Iris pigment epithelial cell (primary cell): ENCODE data around the gene SOX5.
A peak's percentile ranks its signal among the peaks of the same experiment; 100 is the strongest.
"Not testable (repeated sequence)": the region's sequence is repeated elsewhere in the genome, so short reads cannot be mapped to it uniquely, and the experiment has no call there.

ENCODE experiments used
- DNase-seq: peaks from one replicate; pipeline ENCODE4 v3.0.0-alpha.2; 2011; ENCODE audit warnings: low read depth

The SOX5 gene

GRCh38 chr12:23756416-23756815, 193.1 kb downstream of the SOX5 start:
- no peak for DNase-seq

DNA sequence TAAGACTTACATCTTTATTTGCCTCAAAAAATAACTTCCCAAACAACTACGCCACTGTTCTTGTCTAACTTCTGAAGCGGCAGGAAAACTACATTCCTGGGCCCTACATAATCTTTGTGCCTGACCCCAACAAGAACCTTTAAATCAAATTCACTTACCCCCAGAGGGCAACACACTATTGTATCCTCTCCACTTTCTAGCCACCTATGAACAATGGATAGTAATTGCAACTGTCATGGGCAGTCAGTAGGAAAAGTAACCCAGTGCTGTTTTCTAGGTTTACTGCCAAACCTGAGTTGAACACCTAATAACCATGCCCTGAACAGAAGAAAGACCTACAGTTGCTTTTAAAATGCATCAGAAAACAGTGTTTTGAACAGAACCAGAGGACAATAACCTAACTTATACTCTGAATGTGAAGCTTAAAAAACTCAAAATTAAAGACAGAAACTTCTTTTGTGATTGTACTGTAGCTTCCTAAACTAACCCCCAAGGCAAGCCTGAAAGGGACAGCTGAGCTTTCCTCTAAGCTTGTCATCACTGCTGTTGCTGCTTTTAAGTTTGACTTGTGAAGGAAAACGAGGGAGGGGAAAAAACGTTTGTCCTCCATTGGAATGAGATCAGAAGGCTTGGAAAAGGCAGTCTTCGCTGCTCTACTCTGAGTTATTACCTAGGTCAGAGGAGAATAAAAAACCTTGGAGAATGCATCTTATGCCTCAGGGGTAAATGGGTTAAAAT, 195.7 kb downstream of the SOX5 start:
- DNase-seq: no peak

DNA sequence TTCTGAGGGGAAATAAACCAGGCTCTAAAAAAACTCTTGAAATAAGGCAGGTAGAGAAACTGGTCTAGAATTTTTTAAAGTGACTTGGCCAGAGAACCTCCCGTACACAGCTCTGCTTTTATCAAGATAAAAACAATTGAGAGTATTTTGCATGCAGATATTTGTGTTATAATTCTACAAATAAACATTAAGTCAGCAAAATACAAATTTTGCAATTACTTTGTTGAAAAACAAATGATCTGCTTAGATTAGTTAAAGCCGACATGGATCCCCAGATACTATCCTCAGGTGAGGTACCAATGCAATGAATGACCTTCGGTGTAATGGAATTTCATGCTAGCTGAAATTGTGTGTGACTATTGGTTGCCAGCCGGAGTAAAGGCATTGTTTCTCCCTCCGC, 197.2 kb downstream of the SOX5 start:
- no peak for DNase-seq

DNA sequence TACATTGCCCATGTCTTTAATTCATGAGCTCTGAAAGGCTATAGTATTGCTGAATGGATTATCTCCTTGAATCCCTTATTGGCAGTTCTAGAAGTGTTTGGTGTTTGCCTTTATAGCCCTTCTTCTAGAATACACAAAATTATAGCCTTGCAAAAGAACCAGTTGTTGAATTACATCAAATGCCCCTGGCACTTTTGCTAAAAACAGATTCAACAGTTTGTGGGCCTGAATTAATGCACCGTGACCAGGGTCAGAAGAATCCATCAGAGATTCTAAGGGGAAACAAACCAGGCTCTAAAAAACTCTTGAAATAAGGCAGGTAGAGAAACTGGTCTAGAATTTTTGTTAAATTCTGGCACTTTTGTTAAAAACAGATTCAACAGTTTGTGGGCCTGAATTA, 197.8 kb downstream of the SOX5 start:
- DNase-seq: no peak

GRCh38 chr12:23750923-23751322, 198.5 kb downstream of the SOX5 start:
- DNase-seq: no peak

DNA sequence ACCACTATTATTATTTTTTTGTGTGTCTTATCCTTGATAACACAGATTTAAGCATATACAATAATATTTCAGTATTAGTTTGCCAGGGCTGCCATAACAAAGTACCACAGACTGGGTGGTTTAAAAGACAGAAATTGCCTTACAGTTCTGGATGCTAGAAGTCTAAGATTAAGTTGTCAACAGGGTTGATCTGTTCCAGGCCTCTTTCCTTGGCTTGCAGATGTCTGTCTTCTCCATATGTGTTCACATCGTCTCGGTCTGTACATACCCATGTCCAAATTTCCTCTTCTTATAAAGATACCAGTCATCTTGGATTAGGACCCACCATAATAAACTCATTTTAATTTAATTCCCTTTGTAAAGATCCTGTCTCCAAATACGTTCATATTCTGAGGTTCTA, 204.8 kb downstream of the SOX5 start:
- DNase-seq: no peak

- no peak for DNase-seq
Measured at GRCh38 chr12:23742574-23742973, 206.9 kb downstream of the SOX5 start.

DNA sequence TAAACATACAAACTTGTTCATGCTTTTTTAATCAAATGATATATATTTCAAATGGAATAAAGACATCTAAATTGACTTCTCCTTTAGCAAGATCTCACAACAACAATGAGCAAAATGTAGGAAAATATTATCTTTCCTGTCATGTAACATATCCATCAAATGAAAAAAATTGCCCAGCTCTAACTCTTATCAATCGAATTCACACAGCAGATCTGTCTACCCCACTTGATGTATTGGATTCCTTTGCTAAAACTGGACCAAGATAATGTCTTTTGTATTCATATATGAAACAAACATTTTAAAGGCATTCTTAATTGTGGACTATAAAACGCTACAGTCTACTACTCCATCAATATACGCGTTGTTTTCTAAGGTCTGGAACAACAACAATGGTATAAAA, 218.0 kb downstream of the SOX5 start:
- no peak for DNase-seq

GRCh38 chr12:23731035-23731434, 218.4 kb downstream of the SOX5 start:
- no peak for DNase-seq

- DNase-seq: peak; percentile 15
Measured at GRCh38 chr12:23729359-23729758, 220.1 kb downstream of the SOX5 start.

DNA sequence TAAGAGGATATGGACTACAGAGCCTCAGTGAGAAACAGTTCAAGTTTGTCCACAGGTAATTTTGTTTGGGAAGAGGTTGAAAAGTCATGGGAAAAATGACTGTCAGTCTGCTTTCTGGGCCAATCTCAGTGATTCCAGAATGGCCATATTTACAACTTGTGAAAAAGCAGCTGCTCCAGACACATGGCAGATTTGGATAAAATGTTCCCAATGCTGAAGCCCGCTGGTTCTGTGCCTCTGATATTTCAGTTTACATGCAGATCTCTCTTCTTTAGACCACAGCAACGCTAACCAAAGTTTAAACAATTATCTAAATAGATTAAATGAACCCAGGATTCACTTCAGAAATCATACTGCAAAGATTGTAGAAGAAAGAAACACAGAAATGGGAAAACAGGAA, 222.8 kb downstream of the SOX5 start:
- no peak for DNase-seq

GRCh38 chr12:23722655-23723054, 226.8 kb downstream of the SOX5 start:
- no peak for DNase-seq

DNA sequence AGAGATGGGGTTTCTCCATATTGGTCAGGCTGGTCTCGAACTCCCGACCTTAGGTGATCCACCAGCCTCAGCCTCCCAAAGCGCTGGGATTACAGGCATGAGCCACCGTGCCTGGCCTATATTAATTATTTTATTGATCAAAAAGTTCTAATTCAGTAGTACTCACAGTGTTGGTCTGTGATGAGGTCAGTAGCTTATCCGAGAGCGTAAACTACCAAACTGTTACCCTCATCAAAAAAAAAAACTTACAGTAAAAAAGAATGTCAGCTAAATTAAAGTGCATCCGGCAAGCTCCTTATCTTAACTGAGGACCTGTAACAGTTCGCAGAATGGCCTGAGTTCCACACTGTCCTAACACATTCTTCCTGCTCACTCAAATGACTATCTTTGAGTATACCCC, 228.2 kb downstream of the SOX5 start:
- DNase-seq: no peak

DNA sequence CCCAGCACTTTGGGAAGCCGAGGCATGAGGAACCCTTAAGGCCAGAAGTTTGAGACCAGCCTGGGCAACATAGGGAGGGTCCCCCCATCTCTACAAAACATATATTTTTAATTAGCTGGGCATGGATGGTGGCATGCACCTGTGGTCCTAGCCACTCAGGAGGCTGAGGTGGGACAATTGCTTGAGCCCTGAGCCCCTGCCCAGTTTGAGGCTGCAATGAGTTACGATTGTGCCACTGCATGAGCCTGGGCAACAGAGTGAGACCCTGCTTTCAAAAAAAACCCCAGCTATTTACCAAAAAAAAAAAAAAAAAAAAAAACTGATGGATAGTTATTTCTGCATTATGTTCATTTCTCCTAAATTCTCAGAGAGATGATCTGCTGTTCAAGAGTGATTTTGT, 230.0 kb downstream of the SOX5 start:
- DNase-seq: no peak

DNA sequence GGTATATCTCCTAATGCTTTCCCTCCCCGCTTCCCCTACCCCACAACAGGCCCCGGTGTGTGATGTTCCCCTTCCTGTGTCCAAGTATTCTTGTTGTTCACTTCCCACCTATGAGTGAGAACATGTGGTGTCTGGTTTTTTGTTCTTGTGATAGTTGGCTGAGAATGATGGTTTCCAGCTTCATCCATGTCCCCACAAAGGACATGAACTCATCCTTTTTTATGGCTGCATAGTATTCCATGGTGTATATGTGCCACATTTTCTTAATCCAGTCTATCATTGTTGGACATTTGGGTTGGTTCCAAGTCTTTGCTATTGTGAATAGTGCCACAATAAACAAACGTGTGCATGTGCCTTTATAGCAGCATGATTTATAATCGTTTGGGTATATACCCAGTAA, 239.1 kb downstream of the SOX5 start:
- not testable (repeated sequence) for DNase-seq

- no peak for DNase-seq
Measured at GRCh38 chr12:23708185-23708837, 241.2 kb downstream of the SOX5 start.

DNA sequence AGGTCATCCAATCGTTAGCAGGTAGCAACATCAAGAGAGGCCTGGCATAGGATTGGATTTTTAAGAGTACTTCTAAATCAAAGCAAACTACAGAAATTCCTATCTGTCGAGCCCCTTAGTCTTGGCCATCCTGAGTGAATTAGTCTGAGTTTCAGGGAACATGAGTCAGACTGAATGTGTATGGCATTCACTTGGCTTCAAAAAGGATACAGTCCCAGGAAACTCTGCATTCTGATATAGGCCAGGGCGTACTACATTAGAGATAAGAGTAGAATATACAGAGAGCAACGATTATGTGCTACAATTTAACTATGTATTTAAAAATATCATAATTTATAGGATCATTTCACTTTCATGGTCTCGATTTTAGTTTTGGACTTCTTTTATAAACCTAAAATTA, 242.2 kb downstream of the SOX5 start:
- DNase-seq: no peak

GRCh38 chr12:23704992-23705943, 244.2 kb downstream of the SOX5 start:
- no peak for DNase-seq

- DNase-seq: no peak
Measured at GRCh38 chr12:23703051-23703450, 246.4 kb downstream of the SOX5 start.

- DNase-seq: no peak
Measured at GRCh38 chr12:23699031-23699430, 250.4 kb downstream of the SOX5 start.

DNA sequence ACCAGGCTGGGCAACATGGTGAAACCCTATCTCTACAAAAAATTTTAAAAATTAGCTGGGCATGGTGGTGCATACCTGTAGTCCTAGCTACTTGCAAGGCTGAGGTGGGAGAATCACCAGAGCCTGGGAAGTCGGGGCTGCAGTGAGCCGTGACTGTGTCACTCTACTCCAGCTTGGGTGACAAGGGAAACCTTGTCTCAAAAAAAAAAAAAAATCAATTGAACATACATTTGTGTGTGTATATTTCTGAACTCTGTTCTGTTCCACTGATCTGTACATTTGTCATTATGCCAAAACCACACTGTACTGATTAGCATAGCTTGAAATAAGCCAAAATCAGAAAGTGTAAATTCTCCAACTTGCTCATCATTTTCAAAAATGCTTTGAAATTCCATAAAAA, 254.6 kb downstream of the SOX5 start:
- DNase-seq: no peak

GRCh38 chr12:23694307-23694706, 255.2 kb downstream of the SOX5 start:
- DNase-seq: no peak

DNA sequence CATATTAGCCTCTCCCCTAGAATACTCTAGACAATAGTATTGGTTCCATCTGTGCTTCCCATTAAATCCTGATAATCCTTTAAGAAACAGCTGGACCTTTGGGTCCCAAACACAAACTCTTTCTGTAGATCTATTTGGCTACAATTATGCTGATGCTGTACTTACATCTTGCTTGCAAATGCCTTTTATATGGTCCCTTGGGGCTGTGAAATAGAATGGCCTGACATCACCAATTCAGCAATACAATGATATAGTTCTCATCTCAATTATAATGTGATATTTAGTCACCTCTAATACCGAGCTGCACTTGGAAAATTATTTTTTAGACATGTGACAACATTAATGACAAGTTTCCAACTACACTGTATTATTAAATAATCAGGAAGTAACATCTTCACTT, 261.5 kb downstream of the SOX5 start:
- DNase-seq: no peak
